ENCODE measurements around the gene TP53. TPM values are rescaled to one million over a fixed set of nuclear protein-coding genes. Genes with fewer than 3 reads are reported as not detected.
A peak's percentile ranks its signal among the peaks of the same experiment; 100 is the strongest.
"Not testable (repeated sequence)": the region's sequence is repeated elsewhere in the genome, so short reads cannot be mapped to it uniquely, and the experiment has no call there.

The TP53 gene
- total and polyA plus RNA-seq, 2 donors, result 17.9 to 31.8 TPM

DNA sequence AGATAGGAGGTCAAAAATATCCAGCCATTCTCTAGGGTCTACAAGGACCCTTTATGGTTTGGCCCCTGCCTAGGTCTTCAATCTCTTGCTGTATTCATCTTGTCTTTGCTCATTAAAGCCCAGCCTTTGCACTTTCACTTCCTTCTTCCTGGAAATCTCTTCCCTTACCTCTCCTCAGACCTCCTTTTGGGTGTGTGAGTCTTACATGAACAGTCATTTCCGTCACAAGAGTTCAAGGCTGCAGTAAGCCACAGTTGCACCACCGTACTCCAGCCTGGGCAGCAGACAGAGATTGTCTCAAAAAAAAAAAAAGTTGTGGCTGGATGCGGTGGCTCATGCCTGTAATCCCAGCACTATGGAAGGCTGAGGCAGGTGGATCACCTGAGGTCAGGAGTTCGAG lies 42.5 kb downstream of the TP53 start:
- Histone ChIP-seq H3K4me1 (ENCODE audit: insufficient read depth) (no peaks in the 10 kb centered on the region), H3K36me3 (ENCODE audit: insufficient read depth) (no peaks in the 10 kb centered on the region), H3K27ac (ENCODE audit: low read depth) (no peak overlapping the region), H3K4me3 (ENCODE audit: low read depth, low read length) (no peak overlapping the region)
- no peak for DNase-seq (ENCODE audit: extremely low spot score)
- 91% methylated on average over 4 of the region's 4 CpGs for WGBS

DNA sequence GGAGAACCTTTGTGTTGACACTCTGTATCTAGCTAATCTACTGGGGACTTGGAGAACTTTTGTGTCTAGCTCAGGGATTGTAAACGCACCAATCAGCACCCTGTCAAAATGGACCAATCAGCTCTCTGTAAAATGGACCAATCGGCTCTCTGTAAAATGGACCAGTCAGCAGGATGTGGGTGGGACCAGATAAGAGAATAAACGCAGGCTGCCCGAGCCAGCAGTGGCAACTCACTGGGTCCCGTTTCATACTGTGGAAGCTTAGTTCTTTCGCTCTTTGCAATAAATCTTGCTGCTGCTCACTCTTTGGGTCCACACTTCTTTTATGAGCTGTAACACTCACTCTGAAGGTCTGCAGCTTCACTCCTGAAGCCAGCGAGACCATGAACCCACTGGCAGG lies 45.7 kb downstream of the TP53 start:
- not testable (repeated sequence) for H3K4me1 ChIP-seq (ENCODE audit: insufficient read depth); H3K27ac ChIP-seq (ENCODE audit: low read depth); H3K4me3 ChIP-seq (ENCODE audit: low read depth, low read length); DNase-seq (ENCODE audit: extremely low spot score); H3K36me3 ChIP-seq (ENCODE audit: insufficient read depth)
- WGBS, result 43% methylated on average over 7 of the region's 7 CpGs

DNA sequence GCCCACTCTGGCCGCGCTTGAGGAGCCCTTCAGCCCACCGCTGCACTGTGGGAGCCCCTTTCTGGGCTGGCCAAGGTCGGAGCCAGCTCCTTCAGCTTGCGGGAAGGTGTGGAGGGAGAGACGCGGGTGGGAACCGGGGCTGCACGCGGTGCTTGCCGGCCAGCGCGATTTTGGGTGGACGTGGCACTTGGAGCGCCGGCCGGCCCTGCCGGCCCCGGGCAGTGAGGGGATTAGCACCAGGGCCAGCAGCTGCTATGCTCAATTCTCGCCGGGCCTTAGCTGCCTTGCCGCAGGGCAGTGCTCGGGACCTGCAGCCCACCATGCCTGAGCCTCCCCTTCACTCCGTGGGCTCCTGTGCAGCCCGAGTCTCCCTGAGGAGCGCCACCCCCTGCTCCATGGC lies 46.5 kb downstream of the TP53 start:
- no peak for DNase-seq (ENCODE audit: extremely low spot score)
- Histone ChIP-seq H3K36me3 (ENCODE audit: insufficient read depth) (no peaks in the 10 kb centered on the region), H3K4me1 (ENCODE audit: insufficient read depth) (no peaks in the 10 kb centered on the region), H3K27ac (ENCODE audit: low read depth) (no peak overlapping the region), H3K4me3 (ENCODE audit: low read depth, low read length) (no peak overlapping the region)
- WGBS, result 93% methylated on average over 26 of the region's 26 CpGs

DNA sequence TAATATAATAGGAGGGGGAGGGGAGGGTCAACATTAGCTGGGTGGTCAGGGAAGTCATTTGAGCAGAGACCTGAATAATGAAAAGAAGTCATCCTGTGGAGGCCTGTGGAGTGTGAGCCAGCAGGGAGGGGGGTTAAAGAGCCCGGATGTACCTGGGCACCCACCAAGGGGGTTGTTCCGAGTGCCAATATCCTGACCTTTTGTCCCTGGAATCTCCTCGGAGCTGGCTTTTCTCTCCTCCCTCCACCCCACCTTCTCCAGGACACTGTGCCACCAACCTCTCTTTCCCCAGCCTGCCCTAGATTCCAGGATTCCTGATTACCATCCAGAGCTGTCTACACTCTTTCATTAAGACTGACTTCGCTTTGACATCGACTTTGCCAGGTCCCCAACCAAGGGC lies 51.1 kb downstream of the TP53 start:
- no peak overlapping the region for H3K4me3 ChIP-seq (ENCODE audit: low read depth, low read length)
- no peak overlapping the region for H3K27ac ChIP-seq (ENCODE audit: low read depth)
- H3K36me3 ChIP-seq (ENCODE audit: insufficient read depth), result no peaks in the 10 kb centered on the region
- no peak for DNase-seq (ENCODE audit: extremely low spot score)
- WGBS, result 64% methylated on average over 5 of the region's 5 CpGs
- no peaks in the 10 kb centered on the region for H3K4me1 ChIP-seq (ENCODE audit: insufficient read depth)

DNA sequence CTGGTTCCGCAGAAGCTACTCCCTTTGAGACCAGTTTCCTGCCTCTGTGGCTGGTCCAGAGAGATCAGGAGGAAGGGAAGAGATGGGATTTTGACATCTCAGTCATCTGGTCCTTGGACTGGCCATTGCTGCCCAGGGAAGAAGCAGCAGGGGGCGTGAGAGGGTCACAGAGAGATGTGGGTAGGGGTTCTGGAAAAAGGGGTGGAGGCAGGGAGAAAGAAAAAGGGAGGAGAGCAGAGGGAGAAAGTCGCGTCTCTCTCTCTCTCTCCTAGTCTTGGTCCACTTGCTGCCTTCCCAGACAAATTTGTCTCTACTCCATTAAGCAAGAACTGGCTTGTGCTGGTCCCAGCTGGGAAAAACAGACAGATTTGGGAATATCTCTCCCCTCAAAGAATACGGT lies 52.9 kb downstream of the TP53 start:
- no peaks in the 10 kb centered on the region for H3K36me3 ChIP-seq (ENCODE audit: insufficient read depth)
- WGBS, result 17% methylated on average over 5 of the region's 5 CpGs
- H3K4me1 ChIP-seq (ENCODE audit: insufficient read depth), result no peaks in the 10 kb centered on the region
- no peak overlapping the region for H3K4me3 ChIP-seq (ENCODE audit: low read depth, low read length)
- H3K27ac ChIP-seq (ENCODE audit: low read depth), result no peak overlapping the region
- DNase-seq (ENCODE audit: extremely low spot score), result peak; percentile 28

DNA sequence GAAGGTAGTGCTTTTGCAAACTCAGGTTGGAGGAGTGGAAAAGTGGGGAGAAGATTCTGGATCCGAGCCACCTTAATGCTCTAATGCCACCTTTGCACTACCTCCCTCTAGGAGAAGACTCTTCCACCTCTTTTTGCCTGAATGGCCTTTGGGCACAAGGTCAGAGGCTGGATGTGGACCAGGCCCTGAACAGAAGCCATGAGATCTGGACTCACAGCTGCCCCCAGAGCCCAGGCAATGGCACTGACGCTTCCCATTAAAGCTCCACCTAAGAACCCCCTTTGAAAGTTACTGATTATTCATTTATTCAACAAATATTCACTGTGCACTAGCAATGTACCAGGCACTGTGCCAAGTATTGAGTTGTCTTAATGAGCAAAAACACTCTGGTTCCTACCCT lies 54.2 kb downstream of the TP53 start:
- H3K36me3 ChIP-seq (ENCODE audit: insufficient read depth), result no peaks in the 10 kb centered on the region
- no peak overlapping the region for H3K27ac ChIP-seq (ENCODE audit: low read depth)
- H3K4me1 ChIP-seq (ENCODE audit: insufficient read depth), result no peaks in the 10 kb centered on the region
- no peak overlapping the region for H3K4me3 ChIP-seq (ENCODE audit: low read depth, low read length)
- DNase-seq (ENCODE audit: extremely low spot score), result no peak
- 84% methylated on average over 2 of the region's 2 CpGs for WGBS

DNA sequence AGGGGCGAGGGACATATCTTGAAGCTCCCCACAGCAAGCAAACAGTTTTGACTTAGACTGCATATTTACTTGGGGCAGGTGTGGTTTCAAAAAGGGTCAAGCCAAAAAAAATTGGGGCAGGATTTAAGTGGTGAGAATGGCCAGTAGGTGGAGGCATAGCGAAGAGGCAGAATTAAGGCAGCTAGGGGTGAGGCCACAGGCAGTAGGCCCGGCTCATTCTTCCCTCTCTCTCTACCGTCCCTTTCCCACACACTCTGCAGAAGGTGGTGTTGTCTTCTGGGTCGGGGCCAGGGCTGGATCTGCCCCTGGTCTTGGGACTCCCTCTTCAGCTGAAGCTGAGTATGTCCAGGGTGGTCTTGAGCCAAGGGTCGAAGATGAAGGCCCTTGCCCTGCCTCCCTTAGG lies 54.8 kb downstream of the TP53 start:
- Histone ChIP-seq H3K4me1 (ENCODE audit: insufficient read depth) (no peaks in the 10 kb centered on the region), H3K4me3 (ENCODE audit: low read depth, low read length) (no peak overlapping the region), H3K27ac (ENCODE audit: low read depth) (no peak overlapping the region), H3K36me3 (ENCODE audit: insufficient read depth) (no peaks in the 10 kb centered on the region)
- WGBS, result 45% methylated on average over 6 of the region's 6 CpGs
- no peak for DNase-seq (ENCODE audit: extremely low spot score)

DNA sequence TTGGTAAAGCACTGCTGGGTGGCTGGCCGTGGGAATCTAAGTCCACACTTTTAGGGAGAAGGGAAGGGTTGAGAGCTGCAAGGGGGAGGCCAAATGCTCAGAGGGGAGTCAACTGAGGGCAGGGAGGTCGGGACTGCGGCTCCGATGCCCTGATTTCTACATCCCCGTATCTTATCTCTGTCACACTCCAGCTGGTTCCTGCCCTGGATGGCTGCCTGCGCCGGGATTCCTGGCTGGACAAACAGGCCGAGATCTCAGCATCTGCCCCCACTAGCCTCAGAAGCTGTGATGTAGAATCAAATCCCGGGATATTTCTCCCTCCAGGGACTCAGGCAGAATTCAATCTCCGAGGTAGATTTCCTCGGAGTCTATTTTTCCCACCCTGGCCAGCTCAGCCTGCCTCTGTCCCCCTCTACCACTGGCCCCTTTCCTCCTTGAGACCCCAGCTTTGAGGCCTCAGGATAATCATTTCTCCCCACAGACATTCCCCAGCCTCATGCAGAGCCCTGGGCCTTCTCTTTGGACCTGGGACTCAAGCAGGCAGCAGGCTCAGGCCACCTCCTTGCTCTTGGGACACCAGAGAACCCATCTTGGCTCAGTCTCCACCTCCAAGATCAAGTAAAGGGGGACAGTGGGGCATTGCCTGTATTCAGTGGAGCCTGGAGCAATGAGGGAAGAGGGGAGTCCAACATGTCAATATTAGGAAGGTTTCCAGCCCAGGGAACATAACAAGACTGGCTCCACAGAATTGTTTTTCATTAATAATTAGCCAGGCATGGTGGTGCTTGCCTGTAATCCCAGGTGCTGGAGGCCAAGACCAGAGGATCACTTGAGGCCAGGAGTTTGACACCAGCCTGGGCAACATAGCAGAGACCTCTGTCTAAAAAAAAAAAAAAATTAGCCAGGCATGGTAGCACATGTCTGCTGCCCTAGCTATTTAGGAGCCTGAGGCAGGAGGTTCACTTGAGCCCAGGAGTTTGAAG lies 55.6 kb downstream of the TP53 start:
- no peak overlapping the region for H3K27ac ChIP-seq (ENCODE audit: low read depth)
- H3K36me3 ChIP-seq (ENCODE audit: insufficient read depth), result no peaks in the 10 kb centered on the region
- no peaks in the 10 kb centered on the region for H3K4me1 ChIP-seq (ENCODE audit: insufficient read depth)
- H3K4me3 ChIP-seq (ENCODE audit: low read depth, low read length), result no peak overlapping the region
- DNase-seq (ENCODE audit: extremely low spot score), result no peak
- WGBS, result 44% methylated on average over 11 of the region's 11 CpGs

DNA sequence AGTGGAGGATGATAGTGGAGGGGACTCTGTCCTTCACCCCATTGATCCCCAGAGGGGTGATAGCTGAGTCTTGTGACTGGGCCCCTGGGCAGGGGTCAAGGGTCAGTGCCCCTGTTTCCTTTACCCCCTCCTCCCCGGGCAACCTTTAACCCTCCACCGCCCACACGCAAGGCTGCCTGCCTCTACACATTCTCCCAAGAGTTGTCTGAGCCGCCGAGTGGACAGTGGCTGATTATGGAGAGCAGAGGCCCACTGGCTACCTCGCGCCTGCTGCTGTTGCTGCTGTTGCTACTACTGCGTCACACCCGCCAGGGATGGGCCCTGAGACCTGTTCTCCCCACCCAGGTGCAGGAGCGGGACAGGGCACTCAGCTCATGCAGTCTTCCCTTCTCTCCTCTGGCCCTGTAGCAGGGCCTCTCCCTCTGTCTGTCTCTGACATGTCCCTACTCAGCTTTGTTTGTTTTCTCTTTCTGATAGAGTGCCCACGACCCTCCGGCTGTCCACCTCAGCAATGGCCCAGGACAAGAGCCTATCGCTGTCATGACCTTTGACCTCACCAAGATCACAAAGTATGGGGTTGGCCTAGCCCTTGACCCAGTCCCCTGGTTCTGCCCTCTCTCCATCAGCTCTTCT lies 57.2 kb downstream of the TP53 start, which contains the start of gene SHBG:
SHBG (plus strand) TSS at position 197 of the 633 bp plus-strand sequence; CDS start at position 235, 38 bp downstream.
- no peak within 1 kb of the TSS for H3K27ac ChIP-seq (ENCODE audit: low read depth)
- DNase-seq (ENCODE audit: extremely low spot score), result no peak
- H3K36me3 ChIP-seq (ENCODE audit: insufficient read depth), result no peaks in the 10 kb centered on the region
- no peaks in the 10 kb centered on the region for H3K4me1 ChIP-seq (ENCODE audit: insufficient read depth)
- no peak within 1 kb of the TSS for H3K4me3 ChIP-seq (ENCODE audit: low read depth, low read length)
- WGBS, result 80% methylated on average over 13 of the region's 13 CpGs

DNA sequence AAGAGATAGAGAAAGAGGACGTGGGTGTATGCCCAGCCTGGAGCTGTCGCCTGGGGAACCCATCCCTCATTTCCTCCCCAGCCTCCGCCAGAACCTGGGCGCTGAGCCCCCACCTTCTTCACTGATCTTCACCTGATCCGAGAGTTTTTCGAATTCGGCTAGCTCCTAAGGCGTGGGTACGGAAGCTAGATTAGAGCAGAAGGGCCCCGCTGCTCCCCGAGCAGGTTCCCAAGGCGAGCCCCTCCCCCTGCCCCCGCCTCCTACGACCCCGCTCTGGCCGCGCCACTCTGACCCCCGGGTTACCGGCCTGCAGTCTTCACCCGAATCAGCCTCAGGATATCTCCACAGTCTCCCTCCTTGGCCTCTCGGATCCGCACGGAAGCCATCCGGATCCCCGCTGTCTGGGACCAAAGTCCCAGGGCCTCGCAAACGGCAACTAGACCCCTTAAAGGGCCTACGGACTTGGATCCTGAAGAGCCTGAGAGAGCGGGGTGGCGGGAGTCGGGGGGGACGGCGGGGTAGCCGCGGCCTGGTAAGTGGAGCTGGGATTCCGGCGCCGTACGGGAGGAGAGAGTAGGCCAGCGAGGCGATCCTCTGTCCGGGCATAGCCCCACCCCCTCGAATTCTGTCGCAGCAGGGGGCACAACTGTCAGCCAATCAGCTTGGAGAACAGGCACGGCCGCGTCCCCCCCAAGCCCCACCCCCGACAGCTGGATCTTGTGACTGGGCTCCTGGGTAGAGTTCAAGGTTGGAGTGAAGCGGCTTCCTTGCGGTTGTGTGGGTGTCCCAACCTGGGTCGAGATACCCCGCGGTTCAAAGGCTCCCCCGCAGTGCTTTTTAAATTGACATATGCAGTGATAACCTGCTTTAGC lies 59.8 kb downstream of the TP53 start, which contains the start of gene SAT2:
SAT2 (minus strand) TSS at position 572 of the 872 bp plus-strand sequence; CDS start at position 386, 186 bp downstream.
- Histone ChIP-seq H3K4me3 (ENCODE audit: low read depth, low read length) (peak within 1 kb of the TSS; percentile 70), H3K36me3 (ENCODE audit: insufficient read depth) (no peaks in the 10 kb centered on the region), H3K27ac (ENCODE audit: low read depth) (peak within 1 kb of the TSS; percentile 96), H3K4me1 (ENCODE audit: insufficient read depth) (no peaks in the 10 kb centered on the region)
- under 1% methylated on average over 54 of the region's 54 CpGs for WGBS
- peak; percentile 91 for DNase-seq (ENCODE audit: extremely low spot score)

DNA sequence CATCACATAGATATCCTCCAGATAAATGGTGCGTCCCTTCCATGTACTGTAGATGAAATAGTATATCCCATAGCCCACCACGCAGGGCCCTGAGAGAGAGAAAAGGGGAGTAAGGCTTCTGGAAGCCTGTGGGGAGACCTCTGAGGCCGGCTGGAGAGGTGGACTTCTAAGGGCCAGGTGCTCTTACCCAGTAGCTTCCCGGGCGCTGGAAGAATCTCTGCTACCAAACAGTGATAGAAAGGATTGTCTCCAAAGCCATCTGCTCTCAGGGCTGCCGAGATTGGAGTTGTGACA lies 60.4 kb downstream of the TP53 start:
- Histone ChIP-seq H3K4me1 (ENCODE audit: insufficient read depth) (no peaks in the 10 kb centered on the region), H3K36me3 (ENCODE audit: insufficient read depth) (no peaks in the 10 kb centered on the region), H3K27ac (ENCODE audit: low read depth) (no peak overlapping the region), H3K4me3 (ENCODE audit: low read depth, low read length) (peak overlapping the region; percentile 70)
- no peak for DNase-seq (ENCODE audit: extremely low spot score)
- WGBS, result 14% methylated on average over 6 of the region's 6 CpGs

DNA sequence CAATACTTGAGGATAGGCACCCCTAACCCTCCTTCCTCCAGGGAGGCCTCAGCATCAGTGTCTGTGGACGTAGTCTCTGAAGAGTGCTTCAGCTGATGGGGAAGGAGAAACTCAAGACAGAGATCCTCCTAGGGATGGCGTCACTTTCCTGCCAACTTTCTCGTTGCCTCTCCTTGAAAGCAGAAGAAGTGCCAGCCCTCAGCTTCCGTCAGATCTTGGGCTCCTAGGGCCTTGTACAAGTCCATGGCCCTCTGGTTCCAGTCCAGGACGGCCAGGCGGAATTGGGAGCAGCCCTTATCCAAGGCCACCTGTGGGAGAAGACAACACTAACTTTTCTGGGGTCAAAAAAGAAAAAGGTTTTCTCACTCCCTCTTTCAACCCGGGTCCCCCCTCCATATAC lies 61.0 kb downstream of the TP53 start:
- no peaks in the 10 kb centered on the region for H3K36me3 ChIP-seq (ENCODE audit: insufficient read depth)
- DNase-seq (ENCODE audit: extremely low spot score), result no peak
- 90% methylated on average over 7 of the region's 7 CpGs for WGBS
- H3K4me3 ChIP-seq (ENCODE audit: low read depth, low read length), result no peak overlapping the region
- no peaks in the 10 kb centered on the region for H3K4me1 ChIP-seq (ENCODE audit: insufficient read depth)
- H3K27ac ChIP-seq (ENCODE audit: low read depth), result no peak overlapping the region

DNA sequence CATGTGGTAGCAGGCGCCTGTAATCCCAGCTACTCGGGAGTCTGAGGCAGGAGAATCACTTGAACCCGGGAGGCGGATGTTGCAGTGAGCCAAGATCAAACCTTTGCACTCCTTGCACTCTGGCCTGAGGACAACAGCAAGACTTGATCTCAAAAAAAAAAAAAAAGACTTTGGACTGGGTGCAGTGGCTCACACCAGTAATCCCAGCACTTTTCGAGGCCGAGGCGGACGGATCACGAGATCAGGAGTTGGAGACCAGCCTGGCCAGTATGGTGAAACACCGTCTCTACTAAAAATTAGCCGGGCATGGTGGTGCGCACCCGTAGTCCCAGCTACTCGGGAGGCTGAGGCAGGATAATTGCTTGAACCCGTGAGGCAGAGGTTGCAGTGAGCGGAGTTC lies 61.5 kb downstream of the TP53 start:
- not testable (repeated sequence) for H3K4me3 ChIP-seq (ENCODE audit: low read depth, low read length); H3K36me3 ChIP-seq (ENCODE audit: insufficient read depth); H3K27ac ChIP-seq (ENCODE audit: low read depth); DNase-seq (ENCODE audit: extremely low spot score); H3K4me1 ChIP-seq (ENCODE audit: insufficient read depth)
- WGBS, result 94% methylated on average over 16 of the region's 16 CpGs
